ENCODE data around the gene CFAP57. TPM values are rescaled to one million over a fixed set of nuclear protein-coding genes. Genes with fewer than 3 reads are reported as not detected.

CFAP57 gene
- total RNA-seq, 1 experiment from 2014 or later, result 0.16 TPM

GRCh38 chr1:43147625-43148327 lies 24.4 kb upstream of the CFAP57 start:
- H3K9me3 ChIP-seq (replicated peaks), result no peaks in the 10 kb centered on the region
- peak; percentile 26 to 59 for DNase-seq (ENCODE audit: low read depth in 1 of 2, low spot score in 2 of 2)
- H3K4me3 ChIP-seq, result peak overlapping the region; percentile 24
- no peak overlapping the region for H3K27ac ChIP-seq
- no peaks in the 10 kb centered on the region for H3K36me3 ChIP-seq
- H3K27me3 ChIP-seq (replicated peaks), result peaks cover 41% of the 10 kb centered on the region
- peaks cover 5% of the 10 kb centered on the region for H3K4me1 ChIP-seq (replicated peaks)

- Histone ChIP-seq H3K9me3 (replicated peaks) (no peaks in the 10 kb centered on the region), H3K36me3 (no peaks in the 10 kb centered on the region), H3K27ac (no peak overlapping the region), H3K27me3 (replicated peaks) (peaks cover 41% of the 10 kb centered on the region), H3K4me3 (no peak overlapping the region), H3K4me1 (replicated peaks) (peaks cover 5% of the 10 kb centered on the region)
- no peak for DNase-seq (ENCODE audit: low read depth in 1 of 2, low spot score in 2 of 2)
Measured at GRCh38 chr1:43149889-43150288, 22.2 kb upstream of the CFAP57 start.

- Histone ChIP-seq H3K4me3 (no peak overlapping the region), H3K9me3 (replicated peaks) (no peaks in the 10 kb centered on the region), H3K27ac (no peak overlapping the region), H3K4me1 (replicated peaks) (peaks cover 1% of the 10 kb centered on the region), H3K36me3 (no peaks in the 10 kb centered on the region), H3K27me3 (replicated peaks) (peaks cover 15% of the 10 kb centered on the region)
- no peak for DNase-seq (ENCODE audit: low read depth in 1 of 2, low spot score in 2 of 2)
Measured at GRCh38 chr1:43152866-43153265, 19.3 kb upstream of the CFAP57 start.

- Histone ChIP-seq H3K4me1 (replicated peaks) (no peaks in the 10 kb centered on the region), H3K27me3 (replicated peaks) (peaks cover 9% of the 10 kb centered on the region), H3K36me3 (no peaks in the 10 kb centered on the region), H3K4me3 (no peak overlapping the region), H3K27ac (no peak overlapping the region), H3K9me3 (replicated peaks) (no peaks in the 10 kb centered on the region)
- no peak for DNase-seq (ENCODE audit: low read depth in 1 of 2, low spot score in 2 of 2)
Measured at GRCh38 chr1:43153443-43153842, 18.7 kb upstream of the CFAP57 start.

- no peaks in the 10 kb centered on the region for H3K9me3 ChIP-seq (replicated peaks)
- H3K4me3 ChIP-seq, result no peak overlapping the region
- H3K27ac ChIP-seq, result no peak overlapping the region
- no peaks in the 10 kb centered on the region for H3K36me3 ChIP-seq
- no peaks in the 10 kb centered on the region for H3K27me3 ChIP-seq (replicated peaks)
- no peak for DNase-seq (ENCODE audit: low read depth in 1 of 2, low spot score in 2 of 2)
- H3K4me1 ChIP-seq (replicated peaks), result no peaks in the 10 kb centered on the region
Measured at GRCh38 chr1:43156026-43156425, 16.1 kb upstream of the CFAP57 start.

GRCh38 chr1:43165162-43165561 lies 7.0 kb upstream of the CFAP57 start:
- Histone ChIP-seq H3K9me3 (replicated peaks) (no peaks in the 10 kb centered on the region), H3K4me3 (no peak overlapping the region), H3K27me3 (replicated peaks) (no peaks in the 10 kb centered on the region), H3K27ac (no peak overlapping the region), H3K36me3 (peaks cover 75% of the 10 kb centered on the region), H3K4me1 (replicated peaks) (no peaks in the 10 kb centered on the region)
- no peak for DNase-seq (ENCODE audit: low read depth in 1 of 2, low spot score in 2 of 2)

- DNase-seq (ENCODE audit: low read depth in 1 of 2, low spot score in 2 of 2), result no peak
- Histone ChIP-seq H3K4me3 (no peak overlapping the region), H3K27ac (no peak overlapping the region), H3K4me1 (replicated peaks) (peaks cover under 1% of the 10 kb centered on the region; the same call in 1 of the 2 replicates), H3K9me3 (replicated peaks) (no peaks in the 10 kb centered on the region), H3K36me3 (peaks cover 81% of the 10 kb centered on the region), H3K27me3 (replicated peaks) (no peaks in the 10 kb centered on the region)
Measured at GRCh38 chr1:43165765-43166164, 6.4 kb upstream of the CFAP57 start.

GRCh38 chr1:43171312-43171875 lies 736 bp upstream of the CFAP57 start:
- Histone ChIP-seq H3K9me3 (replicated peaks) (no peaks in the 10 kb centered on the region), H3K36me3 (peaks cover 51% of the 10 kb centered on the region), H3K4me1 (replicated peaks) (peaks cover 4% of the 10 kb centered on the region), H3K27ac (peak overlapping the region; percentile 48), H3K4me3 (peak overlapping the region; percentile 66), H3K27me3 (replicated peaks) (no peaks in the 10 kb centered on the region; the same call in 1 of the 2 replicates)
- no peak for DNase-seq (ENCODE audit: low read depth in 1 of 2, low spot score in 2 of 2)

GRCh38 chr1:43172527-43172972 lies 420 bp downstream of the CFAP57 start:
- Histone ChIP-seq H3K27ac (peak overlapping the region; percentile 48), H3K4me1 (replicated peaks) (peaks cover 4% of the 10 kb centered on the region)
- DNase-seq (ENCODE audit: low read depth in 1 of 2, low spot score in 2 of 2), result peak in 1 of 2 experiments; percentile 90

GRCh38 chr1:43174873-43175272 lies 2.7 kb downstream of the CFAP57 start:
- Histone ChIP-seq H3K27me3 (replicated peaks) (no peaks in the 10 kb centered on the region; the same call in 1 of the 2 replicates), H3K9me3 (replicated peaks) (no peaks in the 10 kb centered on the region), H3K4me3 (no peak overlapping the region), H3K36me3 (peaks cover 17% of the 10 kb centered on the region), H3K27ac (no peak overlapping the region), H3K4me1 (replicated peaks) (peaks cover 4% of the 10 kb centered on the region)
- no peak for DNase-seq (ENCODE audit: low read depth in 1 of 2, low spot score in 2 of 2)

More at GRCh38 chr1:43172527-43172972, 420 bp downstream of the CFAP57 start:
- Histone ChIP-seq H3K27me3 (replicated peaks) (no peaks in the 10 kb centered on the region; the same call in 1 of the 2 replicates), H3K9me3 (replicated peaks) (no peaks in the 10 kb centered on the region), H3K36me3 (peaks cover 40% of the 10 kb centered on the region), H3K4me3 (peak overlapping the region; percentile 66)

- no peak overlapping the region for H3K4me3 ChIP-seq
- no peaks in the 10 kb centered on the region for H3K36me3 ChIP-seq
- no peaks in the 10 kb centered on the region; the same call in 1 of the 2 replicates for H3K27me3 ChIP-seq (replicated peaks)
- no peaks in the 10 kb centered on the region for H3K9me3 ChIP-seq (replicated peaks)
- H3K4me1 ChIP-seq (replicated peaks), result no peaks in the 10 kb centered on the region; the same call in 1 of the 2 replicates
- no peak overlapping the region for H3K27ac ChIP-seq
- DNase-seq (ENCODE audit: low read depth in 1 of 2, low spot score in 2 of 2), result no peak
Measured at GRCh38 chr1:43177691-43178090, 5.6 kb downstream of the CFAP57 start.

- H3K36me3 ChIP-seq, result no peaks in the 10 kb centered on the region
- H3K27me3 ChIP-seq (replicated peaks), result 0 out of 2 replicates have a peak, but pooled peaks cover 3% of the 10 kb centered on the region
- no peak for DNase-seq (ENCODE audit: low read depth in 1 of 2, low spot score in 2 of 2)
- no peak overlapping the region for H3K4me3 ChIP-seq
- no peak overlapping the region for H3K27ac ChIP-seq
- peaks cover 3% of the 10 kb centered on the region; the same call in 1 of the 2 replicates for H3K9me3 ChIP-seq (replicated peaks)
- no peaks in the 10 kb centered on the region for H3K4me1 ChIP-seq (replicated peaks)
Measured at GRCh38 chr1:43184388-43184787, 12.3 kb downstream of the CFAP57 start.

- Histone ChIP-seq H3K36me3 (no peaks in the 10 kb centered on the region), H3K4me3 (no peak overlapping the region), H3K27me3 (replicated peaks) (0 out of 2 replicates have a peak, but pooled peaks cover 3% of the 10 kb centered on the region), H3K9me3 (replicated peaks) (peaks cover 3% of the 10 kb centered on the region; the same call in 1 of the 2 replicates), H3K27ac (no peak overlapping the region), H3K4me1 (replicated peaks) (no peaks in the 10 kb centered on the region)
- DNase-seq (ENCODE audit: low read depth in 1 of 2, low spot score in 2 of 2), result no peak
Measured at GRCh38 chr1:43184995-43185394, 12.9 kb downstream of the CFAP57 start.

GRCh38 chr1:43188106-43188505 lies 16.0 kb downstream of the CFAP57 start:
- Histone ChIP-seq H3K36me3 (no peaks in the 10 kb centered on the region), H3K9me3 (replicated peaks) (peaks cover 3% of the 10 kb centered on the region; the same call in 1 of the 2 replicates), H3K4me3 (no peak overlapping the region), H3K27me3 (replicated peaks) (0 out of 2 replicates have a peak, but pooled peaks cover 3% of the 10 kb centered on the region), H3K4me1 (replicated peaks) (no peaks in the 10 kb centered on the region), H3K27ac (no peak overlapping the region)
- DNase-seq (ENCODE audit: low read depth in 1 of 2, low spot score in 2 of 2), result no peak

All from SJSA1 (cell line).